IPS DF 6.9 (cell line): ENCODE results near the gene GAN.
"Not testable (repeated sequence)": the region's sequence is repeated elsewhere in the genome, so short reads cannot be mapped to it uniquely, and the experiment has no call there.

ENCODE experiments used
- DNase-seq: peaks from one replicate; pipeline ENCODE4 v3.0.0-alpha.2; 2013; ENCODE audit warnings: low read depth, low spot score
- H3K27ac ChIP-seq: one replicate; pipeline ENCODE4 v1.5.1; 2013; ENCODE audit warnings: low read length, control low read depth
- H3K27me3 ChIP-seq: 2 replicates; pipeline ENCODE4 v1.6.1; 2013; ENCODE audit warnings: mild to moderate bottlenecking, low read length; ENCODE audit not compliant: control insufficient read depth, insufficient read depth
- H3K36me3 ChIP-seq: 2 replicates; pipeline ENCODE4 v1.6.1; 2013; ENCODE audit warnings: low read length; ENCODE audit not compliant: control insufficient read depth, insufficient read depth
- H3K4me1 ChIP-seq: 2 replicates; pipeline ENCODE4 v1.6.1; 2013; ENCODE audit warnings: low read length; ENCODE audit not compliant: control insufficient read depth, insufficient read depth
- H3K4me3 ChIP-seq: 2 replicates; pipeline ENCODE4 v1.5.1; 2013; ENCODE audit warnings: mild to moderate bottlenecking, low read length
- H3K9me3 ChIP-seq: 2 replicates; pipeline ENCODE4 v1.6.1; 2013; ENCODE audit warnings: low read length, inconsistent platforms; ENCODE audit not compliant: control insufficient read depth, insufficient read depth
- WGBS: extraction: QIAGEN DNeasy Blood & Tissue Kit; methylation state at CpG from one replicate; pipeline ENCODE4 v1.1.7; 2013; ENCODE audit warnings: mixed read lengths, missing lambda C conversion rate; ENCODE audit not compliant: insufficient read length, insufficient coverage; 5-methylcytosine and 5-hydroxymethylcytosine counted together

The GAN gene

DNA sequence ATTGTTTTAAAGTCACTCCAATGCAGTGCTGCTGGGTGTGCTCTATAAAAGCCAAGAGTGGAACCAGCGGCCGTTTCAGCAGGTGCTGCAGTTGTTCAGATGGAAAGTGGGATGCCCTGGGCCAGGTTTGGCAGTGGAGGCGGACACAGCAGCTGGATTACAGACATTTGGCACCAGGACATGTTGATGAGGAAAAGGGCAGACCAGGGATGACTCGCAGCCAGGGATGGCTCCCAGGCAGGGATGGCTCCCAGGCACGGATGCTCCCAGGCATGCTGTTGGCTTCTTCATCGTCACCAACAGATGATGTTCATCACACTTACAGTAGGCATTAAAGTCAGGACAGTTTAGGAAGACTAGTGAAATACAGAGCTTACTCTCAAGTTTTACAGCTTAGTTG lies 10.0 kb downstream of the GAN start:
- WGBS, result no CpG with 5 or more reads among the region's 6 CpGs
- no peaks in the 10 kb centered on the region for H3K27me3 ChIP-seq

DNA sequence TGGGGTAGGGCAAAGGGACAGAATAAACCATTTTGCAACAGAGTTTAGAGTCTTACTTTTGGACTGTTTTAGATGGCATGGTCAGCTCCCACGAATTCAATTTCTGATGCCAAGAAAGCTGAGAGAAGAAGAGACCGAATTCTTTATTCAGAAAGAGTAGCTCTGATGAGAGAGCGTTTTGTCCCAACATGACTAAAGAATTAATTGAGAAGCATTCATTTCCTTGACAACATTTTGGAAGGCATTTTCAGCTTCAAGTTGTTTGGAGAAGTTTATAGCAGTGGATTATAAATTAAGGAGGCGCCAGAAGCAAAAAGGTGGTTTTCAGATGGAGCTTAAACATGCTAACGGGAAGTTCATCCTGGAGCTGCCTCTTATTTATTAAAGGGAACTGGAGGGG lies 12.2 kb downstream of the GAN start:
- Histone ChIP-seq H3K36me3 (no peaks in the 10 kb centered on the region), H3K4me1 (no peaks in the 10 kb centered on the region), H3K9me3 (no peaks in the 10 kb centered on the region), H3K4me3 (no peak overlapping the region), H3K27me3 (no peaks in the 10 kb centered on the region), H3K27ac (no peak overlapping the region)
- DNase-seq, result no peak
- no CpG with 5 or more reads among the region's 5 CpGs for WGBS

More for the DNA sequence above, 10.0 kb downstream of the GAN start:
- no peak for DNase-seq
- Histone ChIP-seq H3K27ac (no peak overlapping the region), H3K36me3 (no peaks in the 10 kb centered on the region), H3K9me3 (no peaks in the 10 kb centered on the region), H3K4me3 (no peak overlapping the region), H3K4me1 (no peaks in the 10 kb centered on the region)

DNA sequence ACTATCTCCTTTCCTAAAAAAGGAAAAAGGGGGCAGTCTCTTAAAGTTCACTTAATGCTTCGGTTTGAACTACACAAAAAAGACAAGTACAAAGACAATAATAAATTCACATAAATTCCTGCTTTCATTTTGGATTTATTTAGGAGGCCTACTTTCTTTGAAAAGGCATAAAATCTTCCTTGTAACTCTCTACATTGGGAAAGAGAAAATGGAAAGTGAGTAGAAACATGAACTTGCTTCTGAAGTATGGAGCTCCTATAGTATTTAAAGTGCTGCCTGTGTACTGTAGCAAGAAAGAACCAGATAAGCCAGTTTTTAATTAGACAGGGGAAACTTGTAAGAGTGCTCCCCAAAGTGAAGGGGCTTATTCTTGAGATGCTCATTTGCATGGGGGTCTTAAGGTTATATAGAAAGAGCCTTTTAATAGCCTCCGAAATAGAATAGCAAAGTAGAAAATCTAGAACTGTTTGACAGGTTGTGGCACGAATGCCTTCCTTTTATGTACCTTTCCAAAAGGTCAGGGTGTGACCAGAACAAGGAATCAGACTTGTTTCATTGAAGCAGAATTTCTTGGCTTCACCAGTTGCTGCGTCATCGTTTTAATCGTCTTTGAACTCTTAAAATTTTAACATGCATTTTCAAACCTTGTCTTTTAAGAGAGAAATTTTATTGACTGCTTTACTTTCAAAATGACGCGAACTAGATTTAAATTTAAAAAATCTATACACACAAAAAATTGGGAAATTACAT lies 12.9 kb downstream of the GAN start:
- H3K4me1 ChIP-seq, result no peaks in the 10 kb centered on the region
- no peaks in the 10 kb centered on the region for H3K27me3 ChIP-seq
- H3K9me3 ChIP-seq, result no peaks in the 10 kb centered on the region
- H3K4me3 ChIP-seq, result no peak overlapping the region
- DNase-seq, result no peak
- no CpG with 5 or more reads among the region's 8 CpGs for WGBS
- no peaks in the 10 kb centered on the region for H3K36me3 ChIP-seq
- no peak overlapping the region for H3K27ac ChIP-seq

DNA sequence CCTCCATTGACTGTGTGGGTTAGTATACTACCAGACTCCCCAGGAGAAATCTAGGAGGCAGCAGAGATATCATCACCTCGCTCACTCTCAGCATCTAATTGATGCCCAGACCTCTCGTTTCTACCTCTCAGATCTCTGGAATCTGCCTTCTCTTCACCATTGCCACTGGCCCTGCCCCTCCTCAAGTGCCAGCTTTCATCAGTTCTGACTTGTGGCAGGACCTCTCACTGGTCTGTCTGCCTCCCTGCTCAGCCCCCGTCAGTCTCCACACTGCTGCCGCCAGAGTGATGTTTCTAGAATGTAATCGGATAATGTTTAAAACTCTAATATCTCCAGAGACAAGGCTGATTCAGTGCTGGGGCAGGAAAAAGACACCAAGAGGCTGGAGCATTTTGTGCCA lies 15.2 kb downstream of the GAN start:
- Histone ChIP-seq H3K36me3 (no peaks in the 10 kb centered on the region), H3K4me1 (peaks cover 2% of the 10 kb centered on the region; the same call in 1 of the 2 replicates)
- no CpG with 5 or more reads among the region's 5 CpGs for WGBS

DNA sequence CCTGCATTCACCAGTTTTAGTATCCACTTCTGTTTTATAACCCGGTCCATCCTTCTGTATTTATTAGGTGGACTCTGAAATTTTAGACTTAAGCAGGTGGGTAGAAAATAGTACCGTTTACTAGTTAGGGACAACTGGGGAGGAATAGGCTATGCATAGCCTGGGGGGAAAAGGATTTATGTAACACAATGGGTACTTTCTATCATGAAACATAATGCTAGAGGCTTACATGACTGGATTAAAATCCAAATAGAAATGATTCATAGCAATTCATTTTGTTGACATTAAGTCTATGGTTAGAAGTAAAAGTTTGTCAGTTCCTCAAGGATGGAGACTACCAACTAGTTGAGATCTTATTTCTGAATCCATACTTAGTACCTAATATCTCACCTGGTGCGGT lies 18.6 kb downstream of the GAN start:
- no peak overlapping the region for H3K4me3 ChIP-seq
- no peaks in the 10 kb centered on the region for H3K27me3 ChIP-seq
- no peaks in the 10 kb centered on the region for H3K36me3 ChIP-seq
- H3K27ac ChIP-seq, result no peak overlapping the region
- no peak for DNase-seq
- H3K9me3 ChIP-seq, result no peaks in the 10 kb centered on the region
- peaks cover 2% of the 10 kb centered on the region; the same call in 1 of the 2 replicates for H3K4me1 ChIP-seq
- WGBS, result no CpG with 5 or more reads among the region's 3 CpGs

More for the DNA sequence above, 15.2 kb downstream of the GAN start:
- no peak for DNase-seq
- Histone ChIP-seq H3K27ac (no peak overlapping the region), H3K27me3 (no peaks in the 10 kb centered on the region), H3K4me3 (no peak overlapping the region), H3K9me3 (no peaks in the 10 kb centered on the region)

DNA sequence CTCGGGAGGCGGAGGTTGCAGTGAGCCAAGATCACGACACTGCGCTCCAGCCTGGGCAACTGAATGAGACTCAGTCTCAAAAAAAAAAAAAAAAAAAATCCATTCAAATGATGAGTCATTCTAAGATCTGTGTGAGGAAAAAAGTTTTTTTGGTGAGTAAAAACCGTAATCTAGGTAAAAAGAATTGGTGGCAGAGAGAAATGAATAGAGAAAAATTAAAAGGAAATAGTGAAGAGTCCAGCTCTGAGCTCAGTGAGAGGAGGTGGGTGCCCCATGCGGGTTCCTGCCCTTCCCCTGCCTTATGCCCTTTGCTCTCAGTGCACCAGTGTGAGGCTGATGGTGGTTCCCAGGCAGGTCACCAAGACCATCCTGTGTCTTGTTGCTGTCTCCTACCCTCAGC lies 20.9 kb downstream of the GAN start:
- no peak overlapping the region for H3K27ac ChIP-seq
- H3K27me3 ChIP-seq, result no peaks in the 10 kb centered on the region
- DNase-seq, result no peak
- no peaks in the 10 kb centered on the region for H3K36me3 ChIP-seq
- WGBS, result 100% methylated on average over 1 of the region's 6 CpGs
- H3K4me3 ChIP-seq, result no peak overlapping the region
- H3K4me1 ChIP-seq, result peaks cover 2% of the 10 kb centered on the region; the same call in 1 of the 2 replicates
- H3K9me3 ChIP-seq, result no peaks in the 10 kb centered on the region

DNA sequence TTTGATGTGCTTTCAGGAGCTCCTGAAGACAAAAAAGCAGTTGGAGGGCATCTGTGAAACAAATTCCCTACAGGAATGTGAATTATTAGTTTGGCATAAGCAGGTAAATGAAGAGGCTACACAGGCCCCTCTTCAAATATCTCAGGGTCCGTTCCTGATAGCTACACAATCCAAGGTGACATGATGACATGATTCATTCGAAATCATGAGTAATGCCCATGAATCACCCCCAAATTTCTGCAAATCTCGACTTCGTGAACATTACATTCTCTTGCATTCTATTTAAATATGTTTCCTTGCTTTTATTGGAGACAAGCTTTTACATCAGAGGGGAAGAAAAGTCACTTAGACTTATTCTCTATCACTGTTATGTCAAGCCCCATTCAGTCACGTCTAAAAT lies 22.3 kb downstream of the GAN start:
- Histone ChIP-seq H3K4me1 (peaks cover 2% of the 10 kb centered on the region; the same call in 1 of the 2 replicates), H3K9me3 (no peaks in the 10 kb centered on the region), H3K4me3 (no peak overlapping the region), H3K36me3 (no peaks in the 10 kb centered on the region), H3K27me3 (no peaks in the 10 kb centered on the region), H3K27ac (no peak overlapping the region)
- no peak for DNase-seq
- WGBS, result no CpG with 5 or more reads among the region's 5 CpGs

DNA sequence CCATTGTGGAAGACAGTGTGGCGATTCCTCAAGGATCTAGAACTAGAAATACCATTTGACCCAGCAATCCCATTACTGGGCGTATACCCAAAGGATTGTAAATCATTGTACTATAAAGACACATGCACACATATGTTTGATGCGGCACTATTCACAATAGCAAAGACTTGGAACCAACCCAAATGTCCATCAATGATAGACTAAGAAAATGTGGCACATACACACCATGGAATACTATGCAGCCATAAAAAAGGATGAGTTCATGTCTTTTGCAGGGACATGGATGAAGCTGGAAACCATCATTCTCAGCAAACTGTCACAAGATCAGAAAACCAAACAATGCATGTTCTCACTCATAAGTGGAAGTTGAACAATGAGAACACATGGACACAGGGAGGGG lies 30.4 kb downstream of the GAN start:
- not testable (repeated sequence) for H3K27me3 ChIP-seq, H3K27ac ChIP-seq, H3K4me3 ChIP-seq, H3K9me3 ChIP-seq, DNase-seq, H3K4me1 ChIP-seq, H3K36me3 ChIP-seq
- no CpG with 5 or more reads among the region's 3 CpGs for WGBS

DNA sequence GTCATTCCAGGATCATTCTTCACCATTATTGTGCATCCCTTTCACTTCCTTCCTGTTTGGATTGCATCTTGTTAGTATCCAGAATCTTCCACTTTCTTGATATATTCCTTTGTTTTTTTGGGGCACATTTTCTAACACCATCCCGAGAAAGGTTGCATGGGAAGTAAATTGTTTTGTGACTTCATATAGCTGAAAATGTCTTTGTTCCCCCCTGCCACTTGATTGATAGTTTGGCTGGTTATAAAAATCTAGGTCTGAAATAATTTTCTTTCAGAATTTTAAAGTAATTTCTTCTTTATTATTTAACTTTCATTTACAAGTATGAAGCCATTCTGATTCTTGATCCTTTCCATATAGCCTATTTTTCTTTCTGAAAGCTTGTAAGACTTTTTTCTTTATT lies 32.7 kb downstream of the GAN start:
- no peak for DNase-seq
- Histone ChIP-seq H3K4me1 (no peaks in the 10 kb centered on the region), H3K9me3 (no peaks in the 10 kb centered on the region), H3K36me3 (no peaks in the 10 kb centered on the region; the same call in 1 of the 2 replicates), H3K27ac (no peak overlapping the region), H3K4me3 (no peak overlapping the region), H3K27me3 (no peaks in the 10 kb centered on the region)
- no CpG with 5 or more reads among the region's 1 CpG for WGBS

DNA sequence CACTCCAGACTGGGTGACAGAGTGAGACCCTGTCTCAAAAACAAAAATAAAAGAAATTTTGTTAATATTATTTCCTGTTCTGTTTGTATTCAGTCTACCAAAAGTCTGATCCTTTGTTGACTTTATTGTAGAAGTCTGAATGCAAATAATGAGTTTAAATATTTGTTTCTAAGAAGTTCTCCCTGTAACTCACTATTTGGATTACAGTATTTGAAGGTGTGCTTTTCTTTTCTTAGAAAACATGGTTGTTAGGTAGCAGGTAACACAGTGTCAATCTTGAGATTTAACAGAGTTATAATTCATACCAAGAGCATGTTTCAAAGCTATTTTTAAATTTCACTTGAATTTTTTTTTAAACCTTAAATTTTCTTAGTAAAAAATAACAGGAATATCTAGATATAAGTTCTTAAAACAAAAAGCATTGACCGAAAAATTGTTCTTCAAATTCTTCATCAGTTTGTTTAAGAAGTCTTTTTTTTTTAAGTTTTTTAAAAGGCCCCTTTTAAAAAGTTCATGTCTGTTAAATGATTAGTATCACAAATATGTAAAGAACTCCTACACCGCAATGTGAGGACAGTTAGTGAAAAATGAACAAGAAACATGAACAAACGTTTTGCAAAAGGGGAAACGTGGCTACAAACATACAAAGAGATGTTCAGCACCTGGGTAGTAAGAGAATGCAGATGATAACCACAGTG lies 35.0 kb downstream of the GAN start:
- Histone ChIP-seq H3K27ac (no peak overlapping the region), H3K36me3 (peaks cover under 1% of the 10 kb centered on the region; the same call in 1 of the 2 replicates), H3K9me3 (no peaks in the 10 kb centered on the region), H3K4me1 (no peaks in the 10 kb centered on the region), H3K4me3 (no peak overlapping the region), H3K27me3 (no peaks in the 10 kb centered on the region)
- DNase-seq, result no peak
- WGBS, result no CpG with 5 or more reads among the region's 4 CpGs
